ENCODE results near the gene HOXC5.

The HOXC5 gene

DNA sequence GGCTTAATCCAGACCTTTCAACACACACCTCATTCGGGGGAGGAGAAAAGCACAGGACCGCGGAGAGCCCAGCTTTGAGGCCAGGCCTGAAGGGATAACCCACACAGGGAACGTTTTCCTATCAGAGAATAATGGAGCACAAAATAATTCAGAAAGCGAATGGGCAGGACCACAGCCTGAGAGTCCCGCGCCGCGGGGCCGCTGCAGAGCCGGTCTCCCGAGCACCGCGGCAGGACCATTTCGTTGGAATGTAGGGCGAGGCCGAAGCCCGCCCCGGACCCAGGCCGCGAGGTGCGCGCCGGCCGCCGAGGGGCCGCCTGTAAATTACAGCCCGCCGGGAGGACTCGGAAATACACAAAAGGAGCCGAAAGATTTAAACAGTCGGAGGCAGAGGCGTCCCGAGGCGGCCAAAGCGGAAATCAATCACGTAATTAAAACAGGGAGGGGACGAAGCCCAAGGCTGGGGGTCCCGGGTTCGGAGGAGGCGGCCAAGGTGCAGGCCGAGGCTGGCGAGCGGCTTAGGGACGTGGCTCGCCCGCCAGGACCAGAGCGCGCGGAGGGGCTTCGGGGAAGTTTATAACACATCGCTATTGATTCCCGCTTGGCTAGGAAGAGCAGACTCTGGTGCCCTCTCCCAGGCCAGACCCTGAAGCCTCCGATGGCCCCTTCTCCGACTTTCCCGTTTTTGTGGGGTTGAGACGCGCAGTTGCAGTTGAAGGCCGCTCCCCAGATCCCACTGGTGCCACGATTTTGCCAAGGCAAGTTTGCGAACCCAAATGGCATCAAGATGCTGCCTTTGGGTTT is 14.5 kb downstream of the HOXC5 start:
- DNase-seq (ENCODE audit: low read depth in 2 of 2), result no peak

- DNase-seq (ENCODE audit: low read depth in 2 of 2), result no peak
Measured at GRCh38 chr12:54047964-54048303, 15.1 kb downstream of the HOXC5 start.

DNA sequence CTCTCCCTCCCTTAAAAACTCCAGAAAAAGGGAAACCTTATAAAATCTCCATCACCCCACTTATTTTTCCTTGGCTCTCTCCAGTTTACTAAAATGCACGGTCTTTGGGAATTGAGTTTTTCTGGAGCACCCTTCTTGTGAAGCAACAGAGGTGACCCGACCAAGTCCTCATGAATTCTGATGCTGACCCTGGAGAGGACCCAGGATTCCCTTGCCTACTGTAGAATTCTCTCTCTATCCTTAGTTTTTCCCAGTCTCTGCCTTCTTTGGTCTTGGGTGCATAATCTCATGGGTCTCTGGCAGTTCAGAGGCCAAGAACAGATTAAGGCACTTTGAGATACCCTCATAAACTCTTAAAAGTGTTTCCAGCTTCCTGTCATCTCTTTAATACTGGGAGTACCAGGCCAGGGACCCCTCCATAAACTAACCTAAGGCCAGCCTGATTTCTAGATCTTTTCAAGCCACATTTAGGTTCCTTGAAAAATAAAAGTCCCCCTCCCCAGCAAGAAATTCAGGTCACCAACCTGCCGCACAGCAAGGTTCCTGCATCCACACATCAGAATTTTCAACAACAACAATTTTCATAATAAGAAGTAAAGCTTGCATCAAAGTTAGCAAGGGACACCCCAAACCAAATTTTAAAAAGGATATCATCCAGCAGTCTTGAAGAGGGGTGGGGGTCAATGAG is 15.7 kb downstream of the HOXC5 start:
- no peak for DNase-seq (ENCODE audit: low read depth in 2 of 2)

DNA sequence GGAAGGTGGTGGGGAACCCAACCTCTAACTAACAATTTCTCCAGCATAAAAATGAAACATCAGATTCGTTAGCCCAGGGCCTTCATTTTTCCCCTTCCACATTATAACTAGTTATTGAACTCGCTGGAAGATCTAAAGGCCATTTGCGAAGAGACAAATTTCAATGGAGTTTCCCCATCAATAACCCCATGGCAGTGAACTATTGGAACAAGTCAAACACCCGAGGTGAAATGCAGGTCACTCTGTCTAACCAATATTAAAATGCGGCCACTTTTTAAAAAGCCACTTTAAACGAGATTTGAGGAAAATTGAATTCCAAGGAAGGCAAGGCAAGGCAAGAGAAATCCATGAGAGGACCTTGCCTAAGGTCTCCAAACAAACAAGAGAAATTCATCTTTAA is 16.3 kb downstream of the HOXC5 start:
- no peak for DNase-seq (ENCODE audit: low read depth in 2 of 2)

DNA sequence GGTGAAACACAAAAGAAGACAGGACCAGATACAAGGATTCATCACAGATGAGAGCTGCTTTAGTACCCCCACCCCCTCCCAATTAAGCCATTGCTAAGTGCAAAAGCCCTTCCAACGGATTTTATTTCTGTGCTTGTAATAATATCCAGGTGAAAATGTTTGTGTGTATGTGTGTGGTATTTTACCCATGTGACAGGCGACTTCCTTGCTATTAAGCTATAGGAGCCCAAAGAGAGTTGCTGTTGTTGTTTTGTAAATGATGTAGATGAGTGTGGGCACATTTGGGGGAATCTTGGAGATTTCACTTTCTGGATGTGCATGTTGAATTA is 17.6 kb downstream of the HOXC5 start:
- no peak for DNase-seq (ENCODE audit: low read depth in 2 of 2)

DNA sequence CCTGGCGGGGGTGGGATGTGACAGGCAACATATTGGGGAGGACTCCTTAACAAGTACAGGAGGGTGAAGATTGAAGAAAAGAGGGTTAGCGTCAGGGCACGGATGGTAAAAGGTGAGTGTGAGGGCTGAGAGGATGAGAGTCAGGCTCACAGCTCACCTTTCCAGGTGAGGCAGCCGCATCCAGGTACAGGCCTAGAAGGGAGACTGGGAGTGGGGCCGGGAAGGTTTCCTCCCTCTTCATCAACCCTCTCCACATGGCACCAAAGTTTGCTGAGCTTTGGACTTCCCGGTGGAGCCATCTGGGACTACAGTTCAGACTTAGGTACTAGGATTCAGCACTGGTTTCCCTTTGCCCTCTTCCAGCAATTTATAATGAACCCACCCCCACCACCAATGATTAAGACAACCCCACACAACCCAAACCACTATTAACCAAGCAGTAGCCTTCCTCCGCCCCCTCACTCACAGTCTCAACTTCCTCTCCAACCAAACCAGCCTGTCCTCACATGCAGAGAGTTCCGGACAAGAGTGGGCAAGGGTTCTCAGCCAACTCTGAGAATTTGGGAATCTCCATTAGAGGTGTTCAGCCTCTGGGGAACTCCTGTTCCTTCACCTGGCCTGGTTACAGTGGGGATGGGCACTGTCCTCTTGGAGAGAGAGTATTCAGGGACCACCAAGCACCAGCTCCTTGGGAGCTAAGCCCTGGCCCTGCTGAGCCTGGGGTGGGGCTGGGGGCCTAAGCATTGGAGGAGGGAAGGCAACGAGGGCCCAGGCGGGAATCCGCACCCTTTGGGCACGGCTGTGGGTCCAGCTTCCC is 18.4 kb downstream of the HOXC5 start:
- no peak for DNase-seq (ENCODE audit: low read depth in 2 of 2)

- DNase-seq (ENCODE audit: low read depth in 2 of 2), result no peak
Measured at GRCh38 chr12:54051874-54052437, 19.1 kb downstream of the HOXC5 start.

- DNase-seq (ENCODE audit: low read depth in 2 of 2), result no peak
Measured at GRCh38 chr12:54052438-54053002, 19.7 kb downstream of the HOXC5 start.

- DNase-seq (ENCODE audit: low read depth in 2 of 2), result no peak
Measured at GRCh38 chr12:54053003-54053750, 20.3 kb downstream of the HOXC5 start.

GRCh38 chr12:54053751-54054741 is 21.2 kb downstream of the HOXC5 start, which contains the start of gene HOXC4:
Gene HOXC4, plus strand, starts transcription at chr12:54053835. Its CDS starts 88 bp downstream, at chr12:54053923.
- no peak for DNase-seq (ENCODE audit: low read depth in 2 of 2)

DNA sequence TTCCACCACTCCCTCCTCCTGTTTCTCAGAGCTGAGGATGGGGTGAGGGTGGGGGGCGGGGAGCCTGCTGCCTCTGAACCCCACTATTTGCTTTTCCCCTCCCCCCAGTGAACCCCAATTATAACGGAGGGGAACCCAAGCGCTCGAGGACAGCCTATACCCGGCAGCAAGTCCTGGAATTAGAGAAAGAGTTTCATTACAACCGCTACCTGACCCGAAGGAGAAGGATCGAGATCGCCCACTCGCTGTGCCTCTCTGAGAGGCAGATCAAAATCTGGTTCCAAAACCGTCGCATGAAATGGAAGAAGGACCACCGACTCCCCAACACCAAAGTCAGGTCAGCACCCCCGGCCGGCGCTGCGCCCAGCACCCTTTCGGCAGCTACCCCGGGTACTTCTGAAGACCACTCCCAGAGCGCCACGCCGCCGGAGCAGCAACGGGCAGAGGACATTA is 21.9 kb downstream of the HOXC5 start:
- DNase-seq (ENCODE audit: low read depth in 2 of 2), result no peak

- DNase-seq (ENCODE audit: low read depth in 2 of 2), result no peak
Measured at GRCh38 chr12:54055552-54055951, 22.7 kb downstream of the HOXC5 start.

DNA sequence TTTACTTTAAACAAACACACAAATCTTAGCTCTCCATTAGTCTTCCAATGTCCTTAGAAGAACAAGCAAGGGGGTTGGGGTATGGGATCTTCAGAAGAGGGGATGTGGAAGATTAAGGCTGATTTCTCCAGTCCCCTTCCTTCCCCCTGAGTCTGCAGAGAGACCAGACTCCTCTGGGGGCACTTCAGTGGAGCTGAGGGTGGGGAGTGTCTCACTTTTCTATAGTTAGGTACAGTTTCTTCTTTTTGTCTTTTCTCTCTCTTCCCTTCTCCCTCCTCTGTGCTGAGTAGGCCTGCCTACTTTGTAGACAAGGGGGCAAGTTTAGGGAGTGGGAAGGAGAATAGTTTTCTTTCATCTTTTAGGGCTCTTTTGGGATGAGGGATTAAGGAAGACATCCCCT is 23.3 kb downstream of the HOXC5 start:
- DNase-seq (ENCODE audit: low read depth in 2 of 2), result no peak

- no peak for DNase-seq (ENCODE audit: low read depth in 2 of 2)
Measured at GRCh38 chr12:54058128-54058768, 25.4 kb downstream of the HOXC5 start.

DNA sequence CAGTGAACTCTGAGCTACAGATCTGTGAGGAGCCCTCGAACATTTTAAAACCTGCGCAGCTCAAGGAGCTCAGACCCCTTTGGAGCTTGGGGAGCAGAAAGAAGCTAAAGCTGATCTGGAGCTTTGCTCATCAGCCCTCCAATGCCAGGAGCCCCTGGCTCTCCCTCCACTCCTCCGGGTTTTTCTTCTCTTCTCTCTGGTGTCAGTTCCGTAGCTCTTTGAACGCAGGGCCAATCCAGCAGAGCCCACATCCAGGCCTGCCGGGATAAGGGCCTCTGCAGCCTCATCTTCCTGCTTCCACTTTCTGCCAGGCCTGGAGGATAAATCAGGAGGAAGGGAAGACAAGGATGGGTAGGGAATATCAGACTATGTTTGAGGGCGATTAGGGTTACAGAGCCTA is 26.8 kb downstream of the HOXC5 start:
- DNase-seq (ENCODE audit: low read depth in 2 of 2), result no peak

- no peak for DNase-seq (ENCODE audit: low read depth in 2 of 2)
Measured at GRCh38 chr12:54060174-54060974, 27.5 kb downstream of the HOXC5 start.

GRCh38 chr12:54060975-54061778 is 28.3 kb downstream of the HOXC5 start:
- no peak for DNase-seq (ENCODE audit: low read depth in 2 of 2)

DNA sequence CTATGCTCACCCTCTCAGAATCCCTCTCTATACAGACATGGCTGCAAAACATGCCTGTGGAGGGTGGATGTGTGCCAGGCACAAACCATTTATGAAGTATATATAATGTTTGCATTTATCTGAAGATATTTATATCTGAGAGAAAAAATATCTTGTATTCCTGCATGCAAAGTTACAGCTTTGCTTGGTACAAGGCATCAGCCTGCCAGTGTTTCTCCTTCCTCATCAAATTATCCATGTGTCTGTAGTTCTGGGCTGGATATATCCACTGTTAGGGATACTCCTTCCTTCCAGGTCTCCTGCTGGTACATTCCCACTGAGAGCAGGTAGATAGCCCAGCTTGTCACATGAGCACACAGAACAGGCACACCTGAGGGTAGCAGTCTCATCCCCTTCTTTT is 32.8 kb downstream of the HOXC5 start:
- DNase-seq (ENCODE audit: low read depth in 2 of 2), result no peak

Measured in fibroblast of skin of left biceps (primary cell).